Keratinocyte (primary cell): Measurements from ENCODE around the gene NKD1.

Experiments
- CTCF ChIP-seq, 3 experiments: IDR thresholded peaks in 1 of 3; conservative IDR thresholded peaks in 1 of 3; optimal IDR thresholded peaks in 1 of 3; 2 replicates in 2 of 3; 3 replicates in 1 of 3; pipeline versions ENCODE3 to v1.5.1; 2011; ENCODE audit warnings: low read length in 3 of 3, mild to moderate bottlenecking in 3 of 3, moderate library complexity in 2 of 3, control low read depth in 1 of 3, inconsistent platforms in 1 of 3; ENCODE audit not compliant: insufficient read depth in 2 of 3; ENCODE audit errors: extremely low read depth in 1 of 3
- EZH2 ChIP-seq: IDR thresholded peaks from one replicate; pipeline ENCODE4 v1.6.1; 2012; ENCODE audit warnings: inconsistent platforms, mild to moderate bottlenecking, low read length, moderate library complexity

- TF ChIP-seq CTCF (optimal IDR thresholded peaks at IDR 0.05 in 1 of 3, IDR thresholded peaks at IDR 0.05 in 1 of 3, conservative IDR thresholded peaks at IDR 0.05 in 1 of 3; ENCODE audit: extremely low read depth in 1 of 3, insufficient read depth in 2 of 3, low read length in 3 of 3), result no peak
- TF ChIP-seq EZH2, result no peak
Observed at GRCh38 chr16:50641818-50642187, 93.6 kb downstream of the NKD1 start.
